ENCODE results near the gene ABCB11.
"Not testable (repeated sequence)": the region's sequence is repeated elsewhere in the genome, so short reads cannot be mapped to it uniquely, and the experiment has no call there.

The ABCB11 gene

DNA sequence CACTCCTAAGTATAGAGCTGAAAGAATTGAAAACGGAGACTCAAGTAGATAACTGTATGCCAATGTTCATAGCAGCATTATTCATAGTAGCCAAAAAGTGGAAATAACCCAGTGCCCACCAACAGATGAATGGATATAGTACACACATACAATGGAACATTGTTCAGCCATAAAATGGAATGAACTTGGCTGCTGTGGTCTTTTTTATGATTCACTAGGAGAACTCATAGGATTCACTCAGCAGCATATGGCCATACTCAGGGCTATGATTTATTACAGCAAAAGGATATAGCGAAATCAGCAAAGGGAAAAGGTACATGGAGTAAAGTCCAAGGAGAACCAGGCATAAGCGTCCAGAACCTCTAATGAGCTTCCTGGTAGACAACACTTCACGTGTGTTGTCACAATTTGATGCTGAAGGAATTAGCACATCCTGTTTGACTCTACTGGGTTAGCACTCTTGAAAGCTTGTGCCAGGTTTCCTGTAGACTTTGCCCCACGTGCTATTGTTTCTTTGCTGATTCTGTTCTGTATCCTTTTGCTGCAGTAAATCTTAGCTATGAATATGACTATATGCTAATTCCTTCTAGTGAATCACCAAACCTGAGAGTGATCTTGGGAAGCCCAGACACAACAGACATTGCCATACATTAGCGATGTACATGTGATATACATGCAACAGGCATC, 156.6 kb downstream of the ABCB11 start:
- DNase-seq = no peak

DNA sequence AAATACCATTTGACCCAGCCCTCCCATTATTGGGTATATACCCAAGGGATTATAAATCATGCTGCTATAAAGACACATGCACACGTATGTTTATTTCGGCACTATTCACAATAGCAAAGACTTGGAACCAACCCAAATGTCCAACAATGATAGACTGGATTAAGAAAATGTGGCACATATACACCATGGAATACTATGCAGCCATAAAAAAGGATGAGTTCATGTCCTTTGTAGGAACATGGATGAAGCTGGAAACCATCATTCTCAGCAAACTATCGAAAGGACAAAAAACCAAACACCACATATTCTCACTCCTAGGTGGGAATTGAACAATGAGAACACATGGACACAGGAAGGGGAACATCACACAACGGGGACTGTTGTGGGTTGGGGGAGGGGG, 160.3 kb downstream of the ABCB11 start:
- not testable (repeated sequence) for DNase-seq
